Natural killer cell (primary cell): ENCODE measurements around the gene KLRF2. TPM values are rescaled to one million over a fixed set of nuclear protein-coding genes. Genes with fewer than 3 reads are reported as not detected.

ENCODE experiments used
- ATAC-seq, 3 donors: fragments of 150-1000 bp in 2 of 3; fragments of 200-7000 bp in 1 of 3; cut with Tn5 transposase; 1 replicate in 1 of 3; 2 replicates in 2 of 3; pipeline ENCODE4 v1.10.0; 2021; ENCODE audit warnings: mild to moderate bottlenecking in 2 of 3, moderate library complexity in 2 of 3
- DNase-seq, 2 donors: peaks; one replicate each; pipeline versions ENCODE4 v3.0.0 to v3.0.0-alpha.2; 2013 to 2021; ENCODE audit warnings: mixed read lengths in 1 of 2
- H3K27ac ChIP-seq: one replicate; pipeline ENCODE4 v1.5.1; 2013; ENCODE audit warnings: mild to moderate bottlenecking, low read length
- H3K27me3 ChIP-seq: one replicate; pipeline ENCODE4 v1.6.1; 2013; ENCODE audit warnings: low read length; ENCODE audit not compliant: control insufficient read depth, insufficient read depth
- H3K36me3 ChIP-seq: one replicate; pipeline ENCODE4 v1.6.1; 2013; ENCODE audit warnings: low read length; ENCODE audit not compliant: control insufficient read depth, insufficient read depth
- H3K4me1 ChIP-seq: one replicate; pipeline ENCODE4 v1.6.1; 2013; ENCODE audit warnings: low read length; ENCODE audit not compliant: control insufficient read depth, insufficient read depth
- H3K4me3 ChIP-seq: one replicate; pipeline ENCODE4 v1.5.1; 2013; ENCODE audit warnings: low read length
- H3K9me3 ChIP-seq: one replicate; pipeline ENCODE4 v1.6.1; 2013; ENCODE audit warnings: low read length; ENCODE audit not compliant: control insufficient read depth, insufficient read depth
- H3K27ac Mint-ChIP-seq, 2 donors: one replicate each; pipeline ENCODE4 v1.8.0; 2022; ENCODE audit warnings: mild to moderate bottlenecking in 2 of 2, mixed read lengths in 2 of 2, moderate library complexity in 1 of 2
- H3K27me3 Mint-ChIP-seq, 2 donors: one replicate each; pipeline ENCODE4 v1.8.0; 2022; ENCODE audit warnings: low read depth in 2 of 2, mixed read lengths in 2 of 2
- H3K36me3 Mint-ChIP-seq: one replicate; pipeline ENCODE4 v1.8.0; 2022; ENCODE audit warnings: mixed read lengths
- H3K4me1 Mint-ChIP-seq, 2 donors: one replicate each; pipeline ENCODE4 v1.8.0; 2022; ENCODE audit warnings: mixed read lengths in 2 of 2
- H3K4me3 Mint-ChIP-seq: one replicate; pipeline ENCODE4 v1.8.0; 2022; ENCODE audit warnings: mild to moderate bottlenecking, moderate library complexity, mixed read lengths
- H3K9me3 Mint-ChIP-seq, 2 donors: one replicate each; pipeline ENCODE4 v1.8.0; 2022; ENCODE audit warnings: mixed read lengths in 2 of 2
- CTCF ChIP-seq: fragments of 200-600 bp; IDR thresholded peaks from one replicate; pipeline ENCODE4 v1.8.0; 2022; ENCODE audit warnings: antibody characterized with exemption
- WGBS: methylation state at CpG from one replicate; pipeline ENCODE4 v1.1.7; 2013; ENCODE audit warnings: missing lambda C conversion rate; ENCODE audit not compliant: insufficient coverage; 5-methylcytosine and 5-hydroxymethylcytosine counted together
- intact Hi-C: fragments of 100-400 bp; cut with micrococcal nuclease; formaldehyde crosslinking; loops from one replicate; pipeline ENCODE4 v1.14.2; 2022
- total RNA-seq, 4 donors: library from RNA; stranded (reverse); fragments of 120-200 nt in 1 of 4; gene quantifications; one replicate each; pipeline versions ENCODE4 v1.2.3 to v1.2.4, GENCODE V29; 2013 to 2022

The KLRF2 gene
- total RNA-seq, 3 donors from 2014 or later (not counting 1 experiment from before 2014, with no cell fraction given) = not detected

GRCh38 chr12:9943240-9943639 lies 62.0 kb downstream of the KLRF2 start:
- DNase-seq (peak in 1 of 2 donors; percentile 20), ATAC-seq (peak in 2 of 3 donors; percentile 65 to 75)
- Mint-ChIP-seq H3K4me3 (peak overlapping the region; percentile 68), H3K27me3 (no peaks in the 10 kb centered on the region), H3K4me1 (peaks cover 16 to 19% of the 10 kb centered on the region in 2 donors), H3K36me3 (no peaks in the 10 kb centered on the region), H3K27ac (no peak overlapping the region), H3K9me3 (no peaks in the 10 kb centered on the region)
- Histone ChIP-seq H3K27ac (no peak overlapping the region), H3K27me3 (no peaks in the 10 kb centered on the region), H3K9me3 (no peaks in the 10 kb centered on the region), H3K4me1 (no peaks in the 10 kb centered on the region), H3K4me3 (no peak overlapping the region), H3K36me3 (no peaks in the 10 kb centered on the region)
- intact Hi-C loops = loop anchor here (5.0 to 10.0 kb wide), 2 partner anchors 202 to 249 kb away; no protein-coding TSS in a partner anchor
- 69% methylated on average over 19 of the region's 19 CpGs for whole genome bisulfite sequencing
- no peak for TF ChIP-seq CTCF

- Mint-ChIP-seq H3K9me3 (no peaks in the 10 kb centered on the region), H3K27ac (no peak overlapping the region)
Measured at GRCh38 chr12:9944391-9944790, 63.1 kb downstream of the KLRF2 start.

More at GRCh38 chr12:9944391-9944790, 63.1 kb downstream of the KLRF2 start:
- Histone ChIP-seq H3K4me1 (peaks cover 4% of the 10 kb centered on the region), H3K27me3 (no peaks in the 10 kb centered on the region), H3K4me3 (no peak overlapping the region), H3K27ac (no peak overlapping the region), H3K36me3 (no peaks in the 10 kb centered on the region), H3K9me3 (no peaks in the 10 kb centered on the region)
- H3K4me1 Mint-ChIP-seq = peaks cover 28 to 30% of the 10 kb centered on the region in 2 donors
- ATAC-seq (no peak), DNase-seq (no peak)
- intact Hi-C loops = loop anchor here (5.0 to 10.0 kb wide), 2 partner anchors 200 to 248 kb away; no protein-coding TSS in a partner anchor
- TF ChIP-seq CTCF = no peak
- no peaks in the 10 kb centered on the region for H3K36me3 Mint-ChIP-seq
- 13% methylated on average over 1 of the region's 2 CpGs for WGBS
- peak overlapping the region; percentile 7 for H3K4me3 Mint-ChIP-seq
- no peaks in the 10 kb centered on the region for H3K27me3 Mint-ChIP-seq

Other genes with a start within 250 kb of the KLRF2 start
- 100 to 1,000 TPM; 140 to 219 (median 209) TPM for gene CLEC2D, start 211.8 kb upstream of the KLRF2 start, total RNA-seq
- 1 to 10 TPM in 1 of 3 donors, under 1 TPM in 2; 0.64 to 1.5 (median 0.72) TPM for gene CLECL1, start 148.4 kb upstream of the KLRF2 start, total RNA-seq
- 1,000 to 10,000 TPM in 1 of 3 donors, 100 to 1,000 TPM in 2; 739 to 1,541 (median 990) TPM for gene CD69, start 120.6 kb upstream of the KLRF2 start, total RNA-seq
- 100 to 1,000 TPM; 364 to 424 (median 392) TPM for gene KLRF1, start 54.0 kb upstream of the KLRF2 start, total RNA-seq
- 100 to 1,000 TPM; 158 to 302 (median 220) TPM for gene CLEC2B, start 12.1 kb upstream of the KLRF2 start, total RNA-seq
- not detected for gene CLEC2A, start 50.9 kb downstream of the KLRF2 start, total RNA-seq
- gene CLEC12A, start 89.9 kb downstream of the KLRF2 start, total RNA-seq = 10 to 100 TPM; 13.6 to 18.9 (median 14.8) TPM
- 1 to 10 TPM in 2 of 3 donors, under 1 TPM in 1; 0.50 to 2.3 (median 1.0) TPM for gene CLEC1B, start 117.6 kb downstream of the KLRF2 start, total RNA-seq
- gene CLEC12B, start 129.1 kb downstream of the KLRF2 start, total RNA-seq = 1 to 10 TPM; 3.9 to 5.8 (median 4.9) TPM
- 1 to 10 TPM in 1 of 3 donors, not detected in 2; 1.9 TPM for gene CLEC9A, start 149.2 kb downstream of the KLRF2 start, total RNA-seq
- not detected for gene CLEC1A, start 217.5 kb downstream of the KLRF2 start, total RNA-seq
- 10 to 100 TPM in 2 of 3 donors, 1 to 10 TPM in 1; 7.7 to 22.3 (median 20.8) TPM for gene CLEC7A, start 248.7 kb downstream of the KLRF2 start, total RNA-seq